Ovary (tissue), 3 donors: ENCODE results near the gene FRAT2.

Experiments used
- CTCF ChIP-seq, 3 donors: fragments of 450-650 bp in 2 of 3; fragments of 200-600 bp in 1 of 3; IDR thresholded peaks; one replicate each; pipeline versions ENCODE4 v1.5.1 to v1.8.0; 2016 to 2022; ENCODE audit warnings: antibody characterized with exemption in 3 of 3, mild to moderate bottlenecking in 1 of 3
- EP300 ChIP-seq: sonication (generic); formaldehyde crosslinking; IDR thresholded peaks from one replicate; pipeline ENCODE4 v1.6.1; 2017; ENCODE audit warnings: antibody characterized with exemption
- POLR2A ChIP-seq: fragments of 450-650 bp; IDR thresholded peaks from one replicate; pipeline ENCODE4 v1.6.1; 2017; ENCODE audit warnings: antibody characterized with exemption, mild to moderate bottlenecking, moderate library complexity
- donor health status: DM: no; HTN: no; CAD: no.

GRCh38 chr10:97356318-97356914 is 21.9 kb upstream of the FRAT2 start:
- TF ChIP-seq POLR2A (no peak), CTCF (IDR thresholded peaks at IDR 0.05) (no peak), EP300 (no peak)
